GM21529 (cell line): ENCODE results near the gene EMC10.
A peak's percentile ranks its signal among the peaks of the same experiment; 100 is the strongest.

Experiments
- ATAC-seq: cut with Tn5 transposase; IDR thresholded peaks from one replicate; pipeline ENCODE4 v1.9.1; 2021; ENCODE audit not compliant: unreplicated experiment

EMC10 gene

DNA sequence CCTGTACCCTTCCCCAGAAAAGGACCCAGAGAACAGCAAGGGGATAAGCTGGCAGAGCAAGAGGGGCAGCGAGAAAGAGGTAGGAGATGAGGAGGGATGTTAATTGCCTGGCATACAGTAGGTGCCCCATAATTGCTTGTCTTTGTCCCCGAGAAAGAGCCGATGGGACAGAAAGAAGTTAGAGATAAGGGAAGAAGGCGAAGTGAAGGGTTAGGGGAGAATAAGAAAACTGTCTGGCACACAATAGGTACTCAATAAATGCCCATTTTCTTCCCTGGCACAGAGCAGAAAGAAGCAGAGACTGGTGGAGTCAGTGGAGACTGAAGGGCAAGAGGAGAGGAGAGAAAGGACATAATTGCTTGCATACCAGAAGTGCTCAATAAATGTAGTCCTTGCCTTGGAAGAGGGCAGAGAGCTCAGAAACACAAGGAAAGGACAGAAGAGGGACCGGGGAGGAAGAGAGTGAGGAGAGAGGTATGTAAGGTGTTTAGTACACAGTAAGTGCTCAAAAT is 18.8 kb downstream of the EMC10 start:
- ATAC-seq = no peak

DNA sequence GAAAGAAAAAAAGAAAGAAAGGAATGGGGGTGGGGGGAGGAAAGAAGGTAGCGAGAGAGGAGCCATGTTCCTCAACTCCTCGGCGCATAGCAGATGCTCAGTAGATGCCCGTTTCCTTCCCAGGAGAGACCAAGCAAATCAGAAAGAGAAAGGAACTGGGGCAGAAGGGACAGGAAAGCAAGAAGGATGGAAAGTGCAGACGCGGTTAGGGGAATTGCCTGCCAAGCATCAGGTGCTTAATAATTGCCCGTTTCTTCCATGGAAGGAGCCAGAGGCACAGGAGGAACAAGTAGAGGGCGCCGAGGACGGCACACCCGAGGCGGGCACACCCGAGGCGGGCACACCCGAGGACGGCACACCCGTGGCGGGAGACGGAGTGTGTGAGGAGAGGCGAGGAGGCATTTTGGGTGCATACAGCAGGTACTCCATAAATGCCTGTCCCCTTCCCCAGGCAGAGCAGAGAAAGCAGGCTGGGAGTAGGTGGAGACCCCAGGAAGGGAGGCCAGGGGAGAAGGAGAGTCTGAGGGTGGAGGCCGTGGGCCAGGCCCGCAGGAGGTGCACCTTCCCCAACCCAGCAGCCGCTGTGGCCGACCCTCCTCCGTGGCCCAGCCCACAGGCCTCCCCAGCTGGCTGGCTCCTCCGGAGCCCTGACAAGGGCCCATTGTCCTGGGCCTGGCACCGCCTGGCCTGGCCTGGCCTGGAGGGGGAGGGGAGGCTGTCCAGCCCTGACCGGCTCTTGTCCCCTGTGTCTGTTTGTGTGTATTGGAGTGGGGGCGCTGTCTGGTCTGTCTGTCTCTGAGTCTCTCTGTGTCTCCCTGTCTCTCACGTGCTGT is 20.1 kb downstream of the EMC10 start:
- ATAC-seq = no peak

GRCh38 chr19:50497022-50497405 is 20.7 kb downstream of the EMC10 start:
- no peak for ATAC-seq

DNA sequence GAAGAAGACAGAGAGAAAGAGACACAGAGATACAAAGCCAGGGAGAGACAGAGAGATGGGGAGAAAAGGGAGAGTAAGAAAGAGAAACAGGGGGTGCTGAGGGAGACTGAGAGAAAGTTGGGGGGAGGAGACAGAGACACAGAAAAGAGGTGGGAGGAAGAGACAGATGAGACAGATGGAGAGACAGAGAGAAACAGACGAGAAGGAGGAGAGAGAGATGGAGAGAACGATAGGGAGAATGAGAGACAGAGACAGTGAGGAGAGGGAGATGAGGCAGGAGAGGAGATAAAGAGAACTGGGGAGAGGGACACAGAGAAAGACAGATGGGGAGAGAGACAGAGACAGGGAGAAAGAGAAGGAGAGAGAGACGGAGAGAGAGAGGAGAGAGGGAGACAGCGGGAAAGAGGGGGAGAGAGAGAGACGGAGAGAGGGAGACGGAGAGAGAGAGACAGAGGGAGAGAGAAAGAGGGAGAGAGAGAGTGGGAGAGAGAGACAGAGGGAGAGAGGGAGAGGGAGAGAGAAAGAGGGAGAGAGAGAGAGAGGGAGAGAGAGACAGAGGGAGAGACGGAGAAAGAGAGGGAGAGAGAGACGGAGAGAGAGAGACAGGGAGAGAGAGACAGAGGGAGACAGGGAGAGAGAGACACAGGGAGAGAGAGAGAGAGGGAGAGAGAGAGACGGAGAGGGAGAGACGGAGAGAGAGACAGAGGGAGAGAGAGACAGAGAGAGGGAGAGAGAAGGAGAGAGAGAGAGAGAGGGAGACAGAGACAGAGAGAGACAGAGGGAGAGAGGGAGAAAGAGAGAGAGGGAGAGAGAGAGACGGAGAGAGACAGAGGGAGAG is 22.1 kb downstream of the EMC10 start:
- no peak for ATAC-seq

DNA sequence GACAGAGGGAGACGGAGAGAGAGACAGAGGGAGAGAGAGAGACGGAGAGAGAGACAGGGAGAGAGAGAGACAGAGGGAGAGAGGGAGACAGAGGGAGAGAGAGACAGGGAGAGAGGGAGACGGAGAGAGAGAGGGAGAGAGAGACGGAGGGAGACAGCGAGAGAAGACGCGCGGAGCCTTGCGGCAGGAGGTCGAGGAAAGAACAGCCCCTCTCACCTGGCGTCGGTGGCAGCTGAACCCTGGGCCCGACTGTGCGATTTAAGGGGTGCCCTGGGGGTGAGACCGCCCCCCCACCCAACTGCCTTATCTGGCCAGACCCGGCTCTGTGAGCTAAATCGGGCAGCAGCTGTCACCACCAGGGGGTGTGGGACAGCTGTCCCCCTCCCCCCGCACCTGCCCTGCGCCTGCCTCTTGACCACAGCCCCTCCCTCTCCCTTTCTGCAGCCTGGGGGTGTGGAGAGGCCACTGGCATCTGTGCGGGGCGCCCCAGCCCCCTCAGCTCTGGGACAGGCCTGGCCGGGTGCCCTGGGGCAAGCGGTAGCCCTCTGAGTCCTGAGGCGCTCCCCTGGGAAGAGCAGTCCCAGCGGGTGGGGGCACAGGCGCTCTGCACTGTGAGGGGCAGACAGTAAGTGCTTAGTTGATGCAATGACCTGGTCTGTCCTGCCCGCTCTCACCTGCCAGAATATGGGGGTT is 23.9 kb downstream of the EMC10 start:
- ATAC-seq = no peak

- no peak for ATAC-seq
These were observed 24.4 kb downstream of the EMC10 start for GRCh38 chr19:50500753-50501151.

DNA sequence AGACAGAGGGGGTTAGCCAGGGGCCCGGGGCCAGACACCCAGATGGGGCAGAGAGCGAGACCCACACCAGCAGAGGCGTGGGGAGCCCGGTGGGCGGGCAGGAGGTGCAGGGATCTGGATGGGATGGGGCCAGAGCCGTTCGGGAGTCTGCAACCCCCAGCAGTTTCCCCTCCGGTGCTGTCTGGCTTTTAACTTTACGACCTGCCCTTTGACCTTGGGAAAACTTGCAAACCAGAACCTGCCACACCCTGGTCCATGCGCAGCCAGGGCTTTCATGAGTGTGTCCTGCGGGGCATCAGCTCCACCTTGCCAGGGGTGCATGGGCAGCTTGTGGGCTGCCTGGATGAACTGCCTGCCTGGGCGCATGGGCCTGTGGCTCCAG is 24.9 kb downstream of the EMC10 start:
- no peak for ATAC-seq

DNA sequence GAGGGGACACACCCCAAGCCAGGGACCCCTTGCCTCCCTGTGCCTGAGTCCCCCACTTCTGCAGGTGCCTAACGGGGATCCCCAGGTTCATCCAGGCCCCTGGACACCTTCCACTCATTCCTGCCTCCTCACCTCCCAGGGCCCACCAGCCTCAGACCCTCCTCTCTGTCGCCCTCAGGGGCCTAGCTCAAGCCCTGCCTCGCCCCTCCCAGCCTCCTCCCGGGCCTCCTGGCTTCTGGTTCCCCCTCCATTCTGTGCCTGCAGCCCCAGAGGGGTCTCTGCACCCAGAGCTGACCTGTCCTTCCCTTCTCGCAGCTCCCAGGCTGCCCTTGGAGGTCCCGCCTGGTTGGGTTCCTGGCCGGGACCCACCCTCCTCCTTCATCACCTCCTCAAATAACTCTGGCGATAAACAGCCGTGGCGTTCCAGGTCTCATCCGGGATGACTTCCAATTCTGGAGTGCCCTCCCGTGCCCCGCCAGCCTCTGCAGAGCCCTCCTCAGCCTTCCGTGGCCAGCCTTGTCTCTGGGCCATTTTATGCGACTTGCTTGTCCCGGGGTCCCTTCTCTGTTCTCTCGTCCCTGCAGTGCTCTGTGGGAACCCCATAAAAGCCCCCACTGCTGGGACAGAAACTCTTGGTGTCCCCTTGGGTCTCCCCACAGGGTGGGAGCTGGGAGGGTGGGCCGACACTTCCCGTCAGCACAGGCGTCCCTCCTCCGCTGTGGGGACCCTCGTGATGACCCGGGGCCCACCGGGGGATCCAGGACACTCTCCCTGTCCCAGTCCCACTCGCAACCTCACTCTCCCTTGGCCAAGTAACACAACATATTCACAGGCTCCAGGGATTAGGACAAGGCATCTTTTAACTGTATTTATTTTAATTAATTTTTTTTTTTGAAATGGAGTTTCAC is 25.5 kb downstream of the EMC10 start:
- ATAC-seq = no peak

- no peak for ATAC-seq
These were observed 29.7 kb downstream of the EMC10 start for GRCh38 chr19:50505856-50506611.

GRCh38 chr19:50506700-50507099 is 30.4 kb downstream of the EMC10 start:
- ATAC-seq = no peak

- no peak for ATAC-seq
These were observed 31.1 kb downstream of the EMC10 start for GRCh38 chr19:50507376-50507775.

DNA sequence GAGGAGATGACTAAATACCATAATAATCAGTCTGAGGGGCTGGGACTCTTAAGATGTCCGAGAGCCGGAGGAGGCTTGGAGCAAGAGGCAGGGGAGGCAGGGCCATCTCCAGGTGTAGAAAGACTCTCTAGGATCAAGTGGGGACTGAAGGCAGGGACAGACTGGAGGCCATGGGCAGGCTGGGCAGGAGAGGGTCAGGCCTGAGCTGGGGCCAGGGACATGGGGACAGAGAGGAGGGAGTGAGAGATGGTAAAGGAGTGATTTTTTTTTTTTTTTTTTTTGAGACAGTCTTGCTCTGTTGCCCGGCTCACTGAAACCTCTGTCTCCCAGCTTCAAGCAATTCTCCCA is 32.5 kb downstream of the EMC10 start:
- ATAC-seq = no peak

DNA sequence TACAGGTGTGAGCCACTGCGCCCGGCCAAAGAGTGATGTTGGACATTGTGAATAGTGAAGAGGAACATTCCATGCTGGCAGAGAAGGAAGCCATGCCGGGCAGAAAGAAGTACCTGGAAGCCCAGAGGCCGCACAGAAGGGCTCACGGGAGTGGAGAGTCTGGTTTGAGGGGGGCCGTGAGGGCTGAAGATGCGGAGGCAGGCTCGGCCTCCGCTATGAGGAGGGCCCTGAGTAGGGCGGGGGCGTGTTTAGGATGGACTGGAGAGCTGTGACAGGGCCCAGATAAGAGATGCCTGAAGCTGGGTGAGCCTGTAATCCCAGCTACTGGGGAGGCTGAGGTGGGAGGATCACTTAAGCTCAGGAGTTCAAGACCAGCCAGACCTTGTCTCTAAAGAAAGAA is 33.1 kb downstream of the EMC10 start:
- ATAC-seq = no peak

DNA sequence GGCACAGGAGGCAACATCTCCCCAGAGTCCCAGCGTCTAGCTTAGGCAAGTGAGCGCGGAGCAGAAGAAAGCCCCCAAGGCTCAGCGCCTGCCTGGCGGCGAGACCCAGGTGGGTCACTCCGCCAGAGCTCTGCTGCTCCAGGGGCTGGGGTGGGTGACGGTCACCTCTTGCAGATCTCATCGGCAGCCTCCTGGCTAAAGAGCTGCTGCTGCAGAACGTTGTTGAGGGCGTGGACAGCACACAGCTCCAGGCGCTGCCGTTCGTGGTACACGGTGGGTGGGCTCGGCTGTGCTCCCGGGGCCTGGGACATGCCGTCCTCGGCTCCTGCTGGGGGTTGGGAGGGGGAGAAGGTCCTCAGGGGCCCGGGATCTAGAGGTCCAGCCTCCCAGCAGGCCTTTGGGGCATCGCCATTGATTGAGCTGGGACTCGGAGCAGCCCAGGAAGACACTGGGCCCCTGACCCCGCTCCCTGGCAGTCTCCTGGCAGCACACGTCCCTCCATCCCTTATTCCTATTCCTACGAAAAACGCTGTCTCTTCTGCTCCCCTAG is 33.9 kb downstream of the EMC10 start:
- ATAC-seq = no peak

- no peak for ATAC-seq
These were observed 34.4 kb downstream of the EMC10 start for GRCh38 chr19:50510700-50511068.

DNA sequence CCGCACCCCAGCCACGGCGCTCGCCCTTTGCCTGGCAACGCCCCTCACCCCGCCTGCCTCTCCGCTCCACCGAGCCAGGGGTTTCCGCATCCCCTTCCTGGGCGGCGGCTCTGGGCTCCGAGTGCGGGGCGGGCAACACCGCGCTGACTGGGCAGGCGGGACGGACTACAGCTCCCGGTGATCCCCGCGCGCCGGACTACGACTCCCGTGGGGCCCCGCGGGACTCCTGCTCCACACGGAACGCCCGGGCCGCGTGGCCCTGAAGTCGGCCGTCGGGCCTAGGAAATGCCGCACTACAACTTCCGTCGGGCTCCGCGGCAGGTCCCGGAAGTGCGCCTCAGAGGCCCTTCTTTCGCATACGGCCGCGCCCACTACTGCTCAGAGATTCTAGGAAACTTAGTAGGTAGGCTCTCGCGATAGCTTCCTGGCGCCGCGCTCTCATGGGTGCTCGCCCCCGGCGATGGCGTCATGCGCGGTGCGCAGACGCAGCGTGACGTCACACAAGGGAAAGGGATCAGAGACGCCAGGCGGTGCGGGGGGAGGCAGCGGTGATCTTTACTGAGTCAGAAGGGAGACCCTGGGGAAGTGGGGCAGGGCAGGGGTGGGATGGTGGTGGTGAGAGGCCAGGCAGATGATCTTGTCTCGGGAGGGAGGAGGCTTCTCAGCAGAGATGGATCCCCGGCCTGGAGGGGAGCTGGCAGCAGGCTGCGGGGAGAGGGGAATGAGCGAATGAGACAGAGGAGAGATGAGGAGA is 34.9 kb downstream of the EMC10 start, which contains the start of gene JOSD2:
JOSD2 (minus strand) TSS at position 123 of the 754 bp plus-strand sequence. CDS start 760 bp downstream, outside the sequence.
- peak; percentile 83 for ATAC-seq

- ATAC-seq = no peak
These were observed 36.0 kb downstream of the EMC10 start for GRCh38 chr19:50512112-50512998.
